Psoas muscle (tissue), 8 donors: Measurements from ENCODE around the gene DR1. TPM values are rescaled to one million over a fixed set of nuclear protein-coding genes. Genes with fewer than 3 reads are reported as not detected.

ENCODE experiments used
- ATAC-seq, 4 donors: fragments of 200-7000 bp; cut with Tn5 transposase; one replicate each; pipeline ENCODE4 v1.9.1; 2020; ENCODE audit warnings: moderate library complexity in 3 of 4, mild to moderate bottlenecking in 2 of 4
- DNase-seq, 2 donors: peaks; one replicate each; pipeline ENCODE4 v3.0.0-alpha.2; 2020
- H3K27ac ChIP-seq: fragments of 200-600 bp; one replicate; pipeline ENCODE4 v1.8.0; 2022
- H3K27me3 ChIP-seq, 3 donors: fragments of 200-600 bp in 1 of 3; one replicate each; pipeline versions ENCODE4 v1.6.1 to v1.8.0; 2013 to 2022; ENCODE audit warnings: low read length in 2 of 3, mild to moderate bottlenecking in 2 of 3, moderate library complexity in 1 of 3; ENCODE audit not compliant: insufficient read depth in 3 of 3
- H3K36me3 ChIP-seq, 2 donors: fragments of 200-600 bp in 1 of 2; one replicate each; pipeline versions ENCODE4 v1.6.1 to v1.8.0; 2013 to 2022; ENCODE audit warnings: low read depth in 1 of 2, mild to moderate bottlenecking in 1 of 2, moderate library complexity in 1 of 2; ENCODE audit not compliant: insufficient read depth in 1 of 2
- H3K4me1 ChIP-seq: fragments of 200-600 bp; one replicate; pipeline ENCODE4 v1.8.0; 2022
- H3K4me3 ChIP-seq: fragments of 200-600 bp; one replicate; pipeline ENCODE4 v1.8.0; 2022; ENCODE audit warnings: mild to moderate bottlenecking
- H3K9me3 ChIP-seq: fragments of 200-600 bp; one replicate; pipeline ENCODE4 v1.8.0; 2022
- WGBS, 3 donors: extraction: QIAGEN DNeasy Blood & Tissue Kit; methylation state at CpG; one replicate each; pipeline versions ENCODE4 v1.1.6 to v1.1.7; 2013; 5-methylcytosine and 5-hydroxymethylcytosine counted together
- intact Hi-C, 2 donors: fragments of 100-400 bp; cut with DNase I; formaldehyde crosslinking; loops; one replicate each; pipeline versions ENCODE4 v1.11.0 to v1.14.2; 2022
- polyA plus RNA-seq, 3 donors: library from polyadenylated mRNA; stranded (reverse); fragments of 200-250 nt; gene quantifications; one replicate each; pipeline ENCODE4 v1.2.3, GENCODE V29; 2013
- total RNA-seq, 4 donors: library from RNA; stranded (reverse); fragmentation: NEBNext Ultra II Directional in 2 of 4; extraction: Animal tissue kit (Norgen Biotek cat#: 25700) in 2 of 4; gene quantifications; one replicate each; pipeline versions ENCODE4 v1.2.1 to v1.2.4, GENCODE V29; 2021 to 2023
- TF ChIP-seq, protein P1 (sequence below): fragments of 200-600 bp; IDR thresholded peaks from one replicate; pipeline ENCODE4 v1.8.0; 2022; ENCODE audit warnings: antibody characterized with exemption
- donor health status: healthy with polysubstance abuse.
- donor health status: DM: no; HTN: no; CAD: no; lungs with moderate emphysema.
- donor health status: Bipolar disorder and iron deficiency.
- donor health status: healthy.
- donor health status: DM: yes; HTN: yes; CAD: no.
- donor health status: DM: no; HTN: no; CAD: no.
- donor health status: DM: no; HTN: no; CAD: no.
- donor health status: DM: yes; HTN: yes; CAD: no.

The DR1 gene
- total and polyA plus RNA-seq, 7 donors = 13.6 to 46.7 (median 38.1) TPM

DNA sequence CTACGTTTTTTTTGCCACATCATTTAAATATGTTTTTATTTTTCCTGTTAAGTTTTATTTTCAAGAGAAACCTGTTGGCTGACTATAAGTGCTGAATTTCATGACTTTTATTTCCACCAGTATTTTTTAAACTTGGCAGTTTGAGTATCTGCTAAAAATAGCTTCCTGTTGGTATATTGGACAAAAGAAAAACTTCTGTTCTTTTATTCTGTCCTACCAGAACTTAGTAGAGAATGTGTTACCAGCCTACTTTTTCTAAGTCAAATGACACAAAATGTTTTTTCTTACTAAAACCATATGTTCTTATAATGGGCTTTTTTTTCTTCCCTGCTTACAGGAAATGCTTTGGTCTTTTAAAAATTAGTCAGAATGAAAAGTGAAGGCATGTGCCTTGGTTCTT, 7.6 kb downstream of the DR1 start:
- intact Hi-C loops = no loop called here
- no peak for ATAC-seq
- TF ChIP-seq, protein P1, sequence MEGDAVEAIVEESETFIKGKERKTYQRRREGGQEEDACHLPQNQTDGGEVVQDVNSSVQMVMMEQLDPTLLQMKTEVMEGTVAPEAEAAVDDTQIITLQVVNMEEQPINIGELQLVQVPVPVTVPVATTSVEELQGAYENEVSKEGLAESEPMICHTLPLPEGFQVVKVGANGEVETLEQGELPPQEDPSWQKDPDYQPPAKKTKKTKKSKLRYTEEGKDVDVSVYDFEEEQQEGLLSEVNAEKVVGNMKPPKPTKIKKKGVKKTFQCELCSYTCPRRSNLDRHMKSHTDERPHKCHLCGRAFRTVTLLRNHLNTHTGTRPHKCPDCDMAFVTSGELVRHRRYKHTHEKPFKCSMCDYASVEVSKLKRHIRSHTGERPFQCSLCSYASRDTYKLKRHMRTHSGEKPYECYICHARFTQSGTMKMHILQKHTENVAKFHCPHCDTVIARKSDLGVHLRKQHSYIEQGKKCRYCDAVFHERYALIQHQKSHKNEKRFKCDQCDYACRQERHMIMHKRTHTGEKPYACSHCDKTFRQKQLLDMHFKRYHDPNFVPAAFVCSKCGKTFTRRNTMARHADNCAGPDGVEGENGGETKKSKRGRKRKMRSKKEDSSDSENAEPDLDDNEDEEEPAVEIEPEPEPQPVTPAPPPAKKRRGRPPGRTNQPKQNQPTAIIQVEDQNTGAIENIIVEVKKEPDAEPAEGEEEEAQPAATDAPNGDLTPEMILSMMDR = no peak
- Histone ChIP-seq H3K4me1 (peaks cover 56% of the 10 kb centered on the region), H3K27ac (no peak overlapping the region), H3K4me3 (no peak overlapping the region), H3K27me3 (no peaks in the 10 kb centered on the region), H3K9me3 (no peaks in the 10 kb centered on the region), H3K36me3 (peaks cover 0 to 41% of the 10 kb centered on the region in 2 donors)
- WGBS, 3 donors = 57 to 78% (median 68%) methylated on average over 1 of the region's 1 CpG
- DNase-seq = no peak

DNA sequence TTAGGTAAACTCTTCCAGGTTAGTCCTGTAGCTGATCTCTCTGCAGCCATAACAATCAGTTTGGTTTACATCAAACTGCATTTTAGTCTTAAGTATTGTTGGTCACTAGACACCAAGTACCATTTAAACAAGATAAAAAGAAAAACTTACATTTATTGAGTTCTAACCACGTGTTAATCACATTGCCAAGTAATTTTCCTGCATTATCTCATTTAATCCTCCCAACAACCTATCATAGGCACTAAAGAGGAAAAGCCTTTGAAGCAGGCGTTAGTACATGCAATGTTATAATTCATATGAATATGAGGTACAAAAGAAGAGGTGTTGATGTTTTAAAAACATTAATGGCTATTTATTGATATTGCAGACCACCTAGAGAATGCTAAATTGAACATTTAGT, 9.0 kb downstream of the DR1 start:
- H3K9me3 ChIP-seq = no peaks in the 10 kb centered on the region
- H3K4me3 ChIP-seq = no peak overlapping the region
- TF ChIP-seq, protein P1 = no peak
- H3K36me3 ChIP-seq = peaks cover 0 to 51% of the 10 kb centered on the region in 2 donors
- ATAC-seq = no peak
- peaks cover 55% of the 10 kb centered on the region for H3K4me1 ChIP-seq
- WGBS, 3 donors = 41 to 57% (median 46%) methylated on average over 2 of the region's 2 CpGs
- H3K27ac ChIP-seq = no peak overlapping the region
- no peaks in the 10 kb centered on the region for H3K27me3 ChIP-seq
- DNase-seq = no peak
- intact Hi-C loops = no loop called here

DNA sequence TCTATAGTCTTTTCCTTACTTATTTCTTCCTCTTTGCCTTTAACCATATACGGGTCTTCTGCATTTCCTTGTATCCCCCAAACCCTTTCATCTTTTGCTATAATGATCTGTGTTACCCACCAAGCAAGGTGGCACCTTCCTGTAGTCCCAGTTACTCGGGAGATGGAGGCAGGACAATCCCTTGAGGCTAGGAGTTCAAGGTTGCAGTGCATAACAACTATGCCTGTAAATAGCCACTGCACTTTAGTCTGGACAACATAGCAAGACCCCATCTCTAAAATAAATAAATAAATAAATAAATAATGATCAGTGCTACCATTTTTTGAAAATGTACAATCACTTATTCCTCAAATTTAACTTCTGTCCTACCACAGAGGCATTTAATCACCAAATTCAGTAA, 11.5 kb downstream of the DR1 start:
- Histone ChIP-seq H3K36me3 (peaks cover 0 to 51% of the 10 kb centered on the region in 2 donors), H3K4me1 (peaks cover 44% of the 10 kb centered on the region), H3K9me3 (no peaks in the 10 kb centered on the region), H3K4me3 (no peak overlapping the region), H3K27me3 (no peaks in the 10 kb centered on the region), H3K27ac (no peak overlapping the region)
- intact Hi-C loops = no loop called here
- TF ChIP-seq, protein P1 = no peak
- ATAC-seq (no peak), DNase-seq (no peak)
- 95 to 100% (median 98%) methylated on average over 2 of the region's 2 CpGs for WGBS, 3 donors

DNA sequence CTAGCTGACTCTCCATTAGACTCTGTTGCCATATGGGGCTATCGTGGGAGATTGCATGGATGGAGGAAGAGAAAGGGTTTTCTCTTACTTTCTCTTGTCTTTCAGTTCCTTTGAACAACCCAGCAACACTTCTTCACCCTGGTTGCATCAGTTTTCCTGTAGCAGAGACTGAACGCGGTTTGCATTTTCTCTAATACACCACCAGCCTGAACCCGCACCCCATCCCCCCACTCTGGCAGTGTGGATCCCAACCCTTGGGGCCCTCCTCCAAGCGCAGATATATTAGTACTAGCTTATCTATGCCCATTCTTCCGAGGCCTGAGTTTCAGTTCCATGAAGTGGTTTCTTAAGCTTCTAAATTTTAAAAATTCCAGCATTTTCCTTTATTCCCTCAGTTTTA, 12.6 kb downstream of the DR1 start:
- no peak overlapping the region for H3K4me3 ChIP-seq
- ATAC-seq (no peak), DNase-seq (no peak)
- TF ChIP-seq, protein P1 = no peak
- no peaks in the 10 kb centered on the region for H3K9me3 ChIP-seq
- intact Hi-C loops = no loop called here
- no peaks in the 10 kb centered on the region for H3K27me3 ChIP-seq
- WGBS, 3 donors = 84 to 89% (median 87%) methylated on average over 6 of the region's 6 CpGs
- H3K36me3 ChIP-seq = peaks cover 0 to 54% of the 10 kb centered on the region in 2 donors
- H3K4me1 ChIP-seq = peaks cover 34% of the 10 kb centered on the region
- H3K27ac ChIP-seq = no peak overlapping the region

DNA sequence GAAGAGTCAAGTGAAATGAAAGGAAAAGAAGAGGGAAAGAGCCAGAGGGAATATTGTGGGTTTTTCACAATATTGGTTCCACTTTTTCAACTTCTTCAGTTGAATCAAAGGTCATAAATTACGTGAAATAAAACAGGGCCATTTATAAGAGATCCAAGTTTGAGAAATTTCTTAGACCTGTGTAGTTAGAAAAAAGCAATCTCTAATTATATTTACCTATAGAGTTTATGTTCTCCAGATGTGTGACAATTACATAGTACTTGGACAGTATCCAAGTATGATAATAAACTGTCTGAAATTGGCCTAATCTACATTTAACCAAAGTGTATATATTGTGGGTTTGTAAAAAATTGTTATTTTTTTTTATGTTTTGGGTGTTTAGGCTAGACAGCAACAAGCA, 14.4 kb downstream of the DR1 start:
- no peaks in the 10 kb centered on the region for H3K9me3 ChIP-seq
- H3K4me3 ChIP-seq = no peak overlapping the region
- WGBS, 3 donors = 86 to 95% (median 86%) methylated on average over 1 of the region's 1 CpG
- no peak overlapping the region for H3K27ac ChIP-seq
- H3K4me1 ChIP-seq = peaks cover 21% of the 10 kb centered on the region
- intact Hi-C loops = no loop called here
- peaks cover 0 to 47% of the 10 kb centered on the region in 2 donors for H3K36me3 ChIP-seq
- H3K27me3 ChIP-seq = no peaks in the 10 kb centered on the region
- ATAC-seq (no peak), DNase-seq (no peak)
- TF ChIP-seq, protein P1 = no peak
